K562 (cell line): ENCODE results near the gene PDHX. TPM values are rescaled to one million over a fixed set of nuclear protein-coding genes. Genes with fewer than 3 reads are reported as not detected.

Experiments used
- ATAC-seq: fragments of 200-7000 bp; cut with Tn5 transposase; 3 replicates; pipeline ENCODE4 v1.9.1; 2020; ENCODE audit warnings: moderate library complexity
- BruUV-seq: library from RNA; stranded (reverse); fragments of 400-500 nt; replicated peaks from 2 replicates; lab custom pipeline; 2021; lab: Mats Ljungman, UMichigan
- CTCF ChIA-PET: fragments of 300-600 bp; formaldehyde crosslinking; extraction: SDS; loops from one replicate; lab custom pipeline; 2021; ENCODE audit warnings: low intra/inter-chr PET ratio; lab: Yijun Ruan, JAX
- POLR2A ChIA-PET: fragments of 300-600, 350-650 bp; sonication (Branson Sonifier 250); formaldehyde crosslinking; extraction: SDS; loops from one replicate; lab custom pipeline; 2021; ENCODE audit warnings: antibody characterized with exemption, inconsistent platforms; lab: Yijun Ruan, JAX
- DNase-seq, 4 experiments: peaks; one replicate each; pipeline versions ENCODE4 v3.0.0 to v3.0.0-alpha.2; 2011 to 2018; ENCODE audit warnings: low spot score in 3 of 4, mixed read lengths in 3 of 4; ENCODE audit errors: extremely low read depth in 1 of 4
- FAIRE-seq: peaks from 2 replicates; lab custom pipeline; 2011; peaks lifted over from hg19 to GRCh38; lab: Jason Lieb, UNC
- H2AFZ ChIP-seq: 2 replicates; pipeline ENCODE4 v1.6.0; 2011; ENCODE audit warnings: low read depth, low read length, control low read depth, inconsistent platforms
- H3K27ac ChIP-seq: fragments of 200-600 bp; 3 replicates; pipeline ENCODE4 v1.8.0; 2011; ENCODE audit warnings: low read depth, mild to moderate bottlenecking, control low read depth, inconsistent platforms, low read length, moderate library complexity, mixed read lengths; ENCODE audit errors: extremely low read depth
- H3K27me3 ChIP-seq, 2 experiments: fragments of 300-600 bp in 1 of 2; 2 replicates in 1 of 2; 3 replicates in 1 of 2; pipeline versions ENCODE4 v1.6.0 to v1.8.0; 2011; ENCODE audit warnings: inconsistent platforms in 2 of 2, low read length in 2 of 2, mild to moderate bottlenecking in 1 of 2, mixed read lengths in 1 of 2, moderate library complexity in 1 of 2; ENCODE audit not compliant: control insufficient read depth in 2 of 2, insufficient read depth in 2 of 2
- H3K36me3 ChIP-seq: fragments of 300-600 bp; 3 replicates; pipeline ENCODE4 v1.8.0; 2011; ENCODE audit warnings: mild to moderate bottlenecking, low read length, inconsistent platforms; ENCODE audit not compliant: control insufficient read depth, insufficient read depth
- H3K4me1 ChIP-seq, 2 experiments: fragments of 200-600 bp in 1 of 2; replicated peaks in 1 of 2; 2 replicates in 1 of 2; 3 replicates in 1 of 2; pipeline versions ENCODE4 v1.5.1 to v1.8.0; 2011; ENCODE audit warnings: inconsistent platforms in 2 of 2, low read length in 2 of 2, mild to moderate bottlenecking in 1 of 2, mixed read lengths in 1 of 2, moderate library complexity in 1 of 2; ENCODE audit not compliant: control insufficient read depth in 2 of 2, insufficient read depth in 2 of 2
- H3K4me2 ChIP-seq: 2 replicates; pipeline ENCODE4 v1.6.1; 2011; ENCODE audit warnings: low read length, control low read depth, inconsistent platforms, mixed read lengths; ENCODE audit not compliant: insufficient read depth
- H3K4me3 ChIP-seq: fragments of 200-600 bp; sonication (generic), shearing (Covaris generic); 2 replicates; pipeline ENCODE4 v1.5.1; 2016; ENCODE audit warnings: control low read depth, inconsistent platforms
- H3K79me2 ChIP-seq: fragments of 200-600 bp; 3 replicates; pipeline ENCODE4 v1.8.0; 2011; ENCODE audit warnings: low read length, inconsistent platforms; ENCODE audit not compliant: control insufficient read depth, insufficient read depth
- H3K9ac ChIP-seq, 2 experiments: 2 replicates each; pipeline versions ENCODE4 v1.6.0 to v1.6.1; 2011; ENCODE audit warnings: low read depth in 2 of 2, low read length in 2 of 2, control low read depth in 1 of 2, inconsistent platforms in 1 of 2, mild to moderate bottlenecking in 1 of 2, mixed read lengths in 1 of 2; ENCODE audit not compliant: insufficient read depth in 1 of 2
- H3K9me1 ChIP-seq: one replicate; pipeline ENCODE4 v1.6.0; 2011; ENCODE audit warnings: inconsistent platforms, mild to moderate bottlenecking, low read length, moderate library complexity; ENCODE audit not compliant: control insufficient read depth, insufficient read depth
- H3K9me3 ChIP-seq: replicated peaks from 2 replicates; pipeline ENCODE4 v1.5.1; 2011; ENCODE audit warnings: low read depth, low read length, inconsistent platforms; ENCODE audit not compliant: control insufficient read depth, insufficient read depth
- H4K20me1 ChIP-seq: replicated peaks from 2 replicates; pipeline ENCODE4 v1.6.1; 2011; ENCODE audit warnings: low read length, inconsistent platforms, mixed read lengths; ENCODE audit not compliant: control insufficient read depth, insufficient read depth
- CEBPG ChIP-seq, 3 experiments: fragments of 200-800 bp in 1 of 3; sonication (Bioruptor generic) in 1 of 3; sonication (generic) in 1 of 3; formaldehyde crosslinking in 1 of 3; IDR thresholded peaks in 2 of 3; conservative IDR thresholded peaks in 1 of 3; 2 replicates each; pipeline versions ENCODE4 v1.6.1 to v1.8.0; 2016 to 2022; ENCODE audit warnings: missing compliant biosample characterization in 2 of 3, missing genetic modification characterization in 2 of 3, mild to moderate bottlenecking in 1 of 3, missing genetic modification reagents in 1 of 3
- ETV6 ChIP-seq, 3 experiments: fragments of 150-350 bp in 1 of 3; sonication (generic) in 1 of 3; formaldehyde crosslinking in 1 of 3; IDR thresholded peaks; 2 replicates each; pipeline versions ENCODE4 v1.6.1 to v1.8.0; 2014 to 2022; ENCODE audit warnings: borderline replicate concordance in 2 of 3, low read depth in 2 of 3, antibody characterized with exemption in 1 of 3, low read length in 1 of 3, mild to moderate bottlenecking in 1 of 3, missing genetic modification reagents in 1 of 3
- PRDM10 ChIP-seq: fragments of 450-650 bp; IDR thresholded peaks from 2 replicates; pipeline ENCODE4 v1.6.1; 2018; ENCODE audit not compliant: partially characterized antibody
- SIN3B ChIP-seq: fragments of 450-650 bp; IDR thresholded peaks from 2 replicates; pipeline ENCODE4 v1.6.1; 2017; ENCODE audit warnings: low read depth, mild to moderate bottlenecking, moderate library complexity
- SMARCA4 ChIP-seq: fragments of 450-650 bp; IDR thresholded peaks from 2 replicates; pipeline ENCODE4 v1.6.1; 2016
- STAT5A ChIP-seq: IDR thresholded peaks from 2 replicates; pipeline ENCODE4 v1.6.1; 2012; ENCODE audit warnings: low read length, inconsistent platforms, borderline replicate concordance
- WGBS: fragments of 100-300 bp; shearing (Covaris generic); methylation state at CpG from one replicate; pipeline ENCODE4 v1.1.6; 2016; ENCODE audit warnings: low coverage, mixed read lengths; ENCODE audit not compliant: insufficient coverage; ENCODE audit errors: missing lambda C conversion rate; 5-methylcytosine and 5-hydroxymethylcytosine counted together
- in situ Hi-C: fragments of 300-500 bp; cut with MboI; formaldehyde crosslinking; loops from 4 replicates; pipeline ENCODE4 v1.15.0; 2018; ENCODE audit warnings: inconsistent platforms, mixed read lengths
- intact Hi-C: fragments of 100-400 bp; cut with micrococcal nuclease; formaldehyde crosslinking; loops from 2 replicates; pipeline ENCODE4 v1.14.2; 2022
- polyA plus RNA-seq, 8 experiments: library from polyadenylated mRNA; depleted of rRNA in 4 of 8; stranded (reverse) in 5 of 8; unstranded in 3 of 8; fragments of >200 nt; fragmentation: Nextera tagmentation in 2 of 8; fragmentation: Illumina TruSeq in 1 of 8; extraction: Ambion mirVana in 2 of 8; extraction: Trizol in 1 of 8; gene quantifications; 2 replicates each; pipeline versions ENCODE4 v1.2.1 to v1.2.3, GENCODE V29; 2011 to 2014; ENCODE audit warnings: inconsistent platforms in 1 of 8, missing spikeins in 1 of 8
- total RNA-seq, 7 experiments: library from RNA; depleted of rRNA in 6 of 7; stranded (reverse); fragments of >200 nt in 6 of 7; fragmentation: Illumina TruSeq in 2 of 7; extraction: Trizol in 2 of 7; gene quantifications; 2 replicates each; pipeline versions ENCODE4 v1.2.1 to v1.2.3, GENCODE V29; 2011 to 2021; ENCODE audit warnings: low replicate concordance in 1 of 7

Gene PDHX
- total and polyA plus RNA-seq, 9 of the 15 experiments (the other 6 are each of a cell fraction or from before 2014, with no cell fraction given) = 20.8 to 43.5 (median 31.2) TPM

DNA sequence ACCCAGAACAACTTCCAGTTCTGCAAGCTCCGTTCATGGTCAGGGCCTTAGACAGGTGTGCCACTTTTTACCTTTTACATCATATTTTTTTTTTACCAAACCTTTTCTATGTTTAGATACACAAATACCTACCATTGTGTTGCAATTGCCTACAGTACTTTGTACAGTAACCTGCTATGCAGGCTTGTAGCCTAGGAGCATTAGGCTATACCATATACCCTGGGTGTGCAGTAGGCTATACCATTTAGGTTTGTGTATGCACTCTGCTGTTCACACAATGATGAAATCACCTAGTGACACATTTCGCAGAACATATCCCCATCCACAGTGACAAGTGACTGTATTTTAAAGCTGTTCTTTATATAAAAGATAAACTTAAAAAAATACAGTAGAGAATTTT, 29.8 kb upstream of the PDHX start:
- in situ Hi-C loops = no loop called here
- FAIRE-seq = peak; percentile 46

More for the DNA sequence above, 29.8 kb upstream of the PDHX start:
- H3K9me3 ChIP-seq = no peaks in the 10 kb centered on the region
- H3K9ac ChIP-seq = no peak overlapping the region
- H2AFZ ChIP-seq = no peak overlapping the region
- BruUV-seq = no TSS peak
- DNase-seq = no peak
- no peaks in the 10 kb centered on the region for H3K9me1 ChIP-seq
- H3K36me3 ChIP-seq = peaks cover 55% of the 10 kb centered on the region
- intact Hi-C loops = no loop called here
- 84% methylated on average over 2 of the region's 2 CpGs for WGBS
- H4K20me1 ChIP-seq = no peaks in the 10 kb centered on the region; the same call in 1 of the 2 replicates
- ChIA-PET POLR2A (interaction anchor here (0.6 to 1.1 kb wide), 2 partner anchors 11 to 13 kb away, joined by 3 read pairs; no protein-coding TSS in a partner anchor), CTCF (interaction anchor here (0.6 kb wide), 1 partner anchor 87 kb away, joined by 3 read pairs; no protein-coding TSS in a partner anchor)
- no peaks in the 10 kb centered on the region for H3K4me1 ChIP-seq
- no peaks in the 10 kb centered on the region for H3K79me2 ChIP-seq
- no peak for ATAC-seq
- no peak overlapping the region for H3K27ac ChIP-seq
- H3K27me3 ChIP-seq = no peaks in the 10 kb centered on the region
- no peak overlapping the region for H3K4me2 ChIP-seq
- no peak for TF ChIP-seq SMARCA4
- no peak for TF ChIP-seq ETV6 (IDR thresholded peaks at IDR 0.05; ENCODE audit: borderline replicate concordance in 1 of 2, low read depth in 2 of 2, low read length in 1 of 2)
- no peak for TF ChIP-seq ETV6 (CRISPR knock-in tag; IDR thresholded peaks at IDR 0.05; ENCODE audit: borderline replicate concordance)
- TF ChIP-seq PRDM10 = peak; percentile 66
- TF ChIP-seq CEBPG (CRISPR knock-in tag; IDR thresholded peaks at IDR 0.05) = no peak
- TF ChIP-seq CEBPG (tag; conservative IDR thresholded peaks at IDR 0.05 in 1 of 2, IDR thresholded peaks at IDR 0.05 in 1 of 2) = 0 out of 4 replicates have a peak, but pooled peaks of 1 of the 2 experiments have one; percentile 33
- no peak for TF ChIP-seq STAT5A
- no peak for TF ChIP-seq SIN3B
- no peak overlapping the region for H3K4me3 ChIP-seq
